Neural progenitor cell (in vitro differentiated cells): ENCODE data around the gene WBP1L. TPM values are rescaled to one million over a fixed set of nuclear protein-coding genes. Genes with fewer than 3 reads are reported as not detected.

ENCODE experiments used
- DNase-seq: peaks from one replicate; pipeline ENCODE4 v3.0.0-alpha.2; 2016; ENCODE audit warnings: low spot score
- H2AFZ ChIP-seq: fragments of 200-600 bp; sonication (generic); replicated peaks from 2 replicates; pipeline ENCODE4 v1.6.1; 2016; ENCODE audit warnings: antibody characterized with exemption
- H3F3A ChIP-seq: fragments of 200-600 bp; sonication (generic); 2 replicates; pipeline ENCODE4 v1.6.1; 2016; ENCODE audit warnings: antibody characterized with exemption, low read depth
- H3K27ac ChIP-seq: fragments of 200-600 bp; sonication (generic); 2 replicates; pipeline ENCODE4 v1.5.1; 2016; ENCODE audit warnings: mild to moderate bottlenecking
- H3K27me3 ChIP-seq: fragments of 200-600 bp; sonication (generic); 2 replicates; pipeline ENCODE4 v1.6.1; 2016; ENCODE audit warnings: mild to moderate bottlenecking, moderate library complexity
- H3K36me3 ChIP-seq: fragments of 200-600 bp; sonication (generic); 2 replicates; pipeline ENCODE4 v1.5.1; 2016
- H3K4me1 ChIP-seq: fragments of 200-600 bp; sonication (generic); 2 replicates; pipeline ENCODE4 v1.6.1; 2016; ENCODE audit warnings: mixed run types
- H3K4me2 ChIP-seq: fragments of 200-600 bp; sonication (generic); 2 replicates; pipeline ENCODE4 v1.6.1; 2016
- H3K4me3 ChIP-seq: fragments of 200-600 bp; sonication (generic); 2 replicates; pipeline ENCODE4 v1.5.1; 2016
- H3K79me2 ChIP-seq: fragments of 200-600 bp; sonication (generic); 2 replicates; pipeline ENCODE4 v1.6.1; 2016; ENCODE audit warnings: low read depth
- H3K9ac ChIP-seq: fragments of 200-600 bp; sonication (generic); 2 replicates; pipeline ENCODE4 v1.6.1; 2016
- H3K9me3 ChIP-seq: fragments of 200-600 bp; sonication (generic); 2 replicates; pipeline ENCODE4 v1.5.1; 2016; ENCODE audit warnings: low read depth
- H4K20me1 ChIP-seq: fragments of 200-600 bp; sonication (generic); 2 replicates; pipeline ENCODE4 v1.6.1; 2016; ENCODE audit warnings: low read depth
- H3K27ac Mint-ChIP-seq: 3 replicates; pipeline ENCODE4 v1.8.0; 2021; ENCODE audit warnings: mixed read lengths
- H3K27me3 Mint-ChIP-seq: 2 replicates; pipeline ENCODE4 v1.8.0; 2022; ENCODE audit warnings: low read depth, mild to moderate bottlenecking, inconsistent platforms, moderate library complexity, mixed read lengths; ENCODE audit not compliant: insufficient read depth
- H3K36me3 Mint-ChIP-seq: 3 replicates; pipeline ENCODE4 v1.8.0; 2021; ENCODE audit warnings: mixed read lengths
- H3K4me1 Mint-ChIP-seq: 3 replicates; pipeline ENCODE4 v1.8.0; 2021; ENCODE audit warnings: mixed read lengths
- H3K4me3 Mint-ChIP-seq: 3 replicates; pipeline ENCODE4 v1.8.0; 2021; ENCODE audit warnings: mild to moderate bottlenecking, moderate library complexity, mixed read lengths
- H3K9me3 Mint-ChIP-seq: 3 replicates; pipeline ENCODE4 v1.8.0; 2020; ENCODE audit warnings: mixed read lengths
- EZH2 ChIP-seq: fragments of 200-600 bp; sonication (generic); IDR thresholded peaks from 2 replicates; pipeline ENCODE4 v1.6.1; 2017; ENCODE audit warnings: antibody characterized with exemption, mild to moderate bottlenecking, moderate library complexity
- EZH2phosphoT487 ChIP-seq: fragments of 200-600 bp; sonication (generic); IDR thresholded peaks from 2 replicates; pipeline ENCODE4 v1.6.1; 2017; ENCODE audit warnings: antibody characterized with exemption
- total RNA-seq: library from RNA; depleted of rRNA; stranded (reverse); fragments of >200 nt; gene quantifications from 2 replicates; pipeline ENCODE4 v1.2.3, GENCODE V29; 2015; ENCODE audit warnings: low replicate concordance
- TF ChIP-seq, protein P1 (sequence below): fragments of 200-600 bp; sonication (generic); IDR thresholded peaks from 2 replicates; pipeline ENCODE4 v1.5.1; 2017; ENCODE audit warnings: antibody characterized with exemption, mild to moderate bottlenecking

WBP1L gene
- total RNA-seq, 1 donor from 2014 or later = 21.1 TPM

DNA sequence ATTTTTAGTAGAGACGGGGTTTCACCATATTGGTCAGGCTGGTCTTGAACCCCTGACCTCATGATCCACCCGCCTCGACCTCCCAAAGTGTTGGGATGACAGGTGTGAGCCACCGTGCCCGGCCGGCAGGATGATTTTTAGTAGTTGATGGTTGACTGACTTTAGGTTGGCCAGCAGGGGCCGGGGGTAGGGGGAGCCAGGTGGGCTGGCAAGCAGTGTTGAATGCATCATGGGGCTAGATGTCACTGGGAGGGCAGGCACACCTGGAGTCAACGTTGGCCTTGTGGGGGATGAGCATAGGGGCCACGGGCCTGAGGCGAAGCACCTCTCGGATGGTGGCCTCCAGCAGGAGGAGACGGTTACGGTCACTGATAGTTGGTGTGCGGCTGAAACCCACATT is 88.5 kb downstream of the WBP1L start:
- Histone ChIP-seq H3K79me2 (no peaks in the 10 kb centered on the region), H3F3A (no peaks in the 10 kb centered on the region), H3K4me2 (no peak overlapping the region), H3K4me1 (no peaks in the 10 kb centered on the region), H3K27ac (no peak overlapping the region), H3K36me3 (no peaks in the 10 kb centered on the region), H3K9me3 (no peaks in the 10 kb centered on the region), H3K9ac (no peak overlapping the region), H4K20me1 (no peaks in the 10 kb centered on the region), H3K27me3 (no peaks in the 10 kb centered on the region), H2AFZ (no peak overlapping the region), H3K4me3 (no peak overlapping the region)
- no peak overlapping the region for H3K4me3 Mint-ChIP-seq
- H3K4me1 Mint-ChIP-seq = peaks cover 7% of the 10 kb centered on the region
- no peaks in the 10 kb centered on the region for H3K36me3 Mint-ChIP-seq
- peaks cover 2% of the 10 kb centered on the region for H3K9me3 Mint-ChIP-seq
- TF ChIP-seq EZH2 (no peak), EZH2phosphoT487 (no peak)
- TF ChIP-seq, protein P1, sequence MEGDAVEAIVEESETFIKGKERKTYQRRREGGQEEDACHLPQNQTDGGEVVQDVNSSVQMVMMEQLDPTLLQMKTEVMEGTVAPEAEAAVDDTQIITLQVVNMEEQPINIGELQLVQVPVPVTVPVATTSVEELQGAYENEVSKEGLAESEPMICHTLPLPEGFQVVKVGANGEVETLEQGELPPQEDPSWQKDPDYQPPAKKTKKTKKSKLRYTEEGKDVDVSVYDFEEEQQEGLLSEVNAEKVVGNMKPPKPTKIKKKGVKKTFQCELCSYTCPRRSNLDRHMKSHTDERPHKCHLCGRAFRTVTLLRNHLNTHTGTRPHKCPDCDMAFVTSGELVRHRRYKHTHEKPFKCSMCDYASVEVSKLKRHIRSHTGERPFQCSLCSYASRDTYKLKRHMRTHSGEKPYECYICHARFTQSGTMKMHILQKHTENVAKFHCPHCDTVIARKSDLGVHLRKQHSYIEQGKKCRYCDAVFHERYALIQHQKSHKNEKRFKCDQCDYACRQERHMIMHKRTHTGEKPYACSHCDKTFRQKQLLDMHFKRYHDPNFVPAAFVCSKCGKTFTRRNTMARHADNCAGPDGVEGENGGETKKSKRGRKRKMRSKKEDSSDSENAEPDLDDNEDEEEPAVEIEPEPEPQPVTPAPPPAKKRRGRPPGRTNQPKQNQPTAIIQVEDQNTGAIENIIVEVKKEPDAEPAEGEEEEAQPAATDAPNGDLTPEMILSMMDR = no peak
- DNase-seq = no peak
- H3K27me3 Mint-ChIP-seq = peaks cover 2% of the 10 kb centered on the region
- no peak overlapping the region for H3K27ac Mint-ChIP-seq

DNA sequence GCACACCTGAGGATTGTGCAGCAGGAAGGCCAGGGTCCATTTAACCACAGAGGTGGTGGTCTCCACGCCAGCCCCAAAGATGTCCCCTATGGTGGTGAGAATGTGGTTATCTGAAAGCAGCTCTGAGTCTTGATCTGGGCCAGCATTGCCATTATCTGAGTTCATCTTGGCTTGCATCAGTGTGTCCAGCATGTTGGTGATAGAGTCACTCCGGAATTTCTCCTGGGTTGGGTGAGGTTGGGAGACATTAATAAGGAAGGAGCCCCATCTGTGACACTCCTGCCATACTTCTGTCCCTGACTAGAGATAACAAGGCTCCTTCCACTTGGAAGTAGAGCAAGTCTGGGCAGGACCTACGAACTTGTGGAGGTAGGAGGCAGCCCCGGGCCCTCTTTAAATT is 89.2 kb downstream of the WBP1L start:
- DNase-seq = no peak
- no peaks in the 10 kb centered on the region for H3K27me3 ChIP-seq
- Mint-ChIP-seq H3K9me3 (peaks cover 9% of the 10 kb centered on the region), H3K4me3 (no peak overlapping the region), H3K36me3 (no peaks in the 10 kb centered on the region), H3K4me1 (peaks cover 7% of the 10 kb centered on the region), H3K27ac (no peak overlapping the region), H3K27me3 (peaks cover 4% of the 10 kb centered on the region)
- H3F3A ChIP-seq = no peaks in the 10 kb centered on the region
- H3K4me3 ChIP-seq = no peak overlapping the region
- no peaks in the 10 kb centered on the region for H4K20me1 ChIP-seq
- H2AFZ ChIP-seq = no peak overlapping the region
- TF ChIP-seq EZH2phosphoT487 (no peak), EZH2 (no peak)
- TF ChIP-seq, protein P1 = no peak
- no peaks in the 10 kb centered on the region for H3K9me3 ChIP-seq
- H3K4me2 ChIP-seq = no peak overlapping the region
- no peaks in the 10 kb centered on the region for H3K4me1 ChIP-seq
- no peak overlapping the region for H3K27ac ChIP-seq
- H3K9ac ChIP-seq = no peak overlapping the region
- H3K36me3 ChIP-seq = no peaks in the 10 kb centered on the region
- H3K79me2 ChIP-seq = no peaks in the 10 kb centered on the region

DNA sequence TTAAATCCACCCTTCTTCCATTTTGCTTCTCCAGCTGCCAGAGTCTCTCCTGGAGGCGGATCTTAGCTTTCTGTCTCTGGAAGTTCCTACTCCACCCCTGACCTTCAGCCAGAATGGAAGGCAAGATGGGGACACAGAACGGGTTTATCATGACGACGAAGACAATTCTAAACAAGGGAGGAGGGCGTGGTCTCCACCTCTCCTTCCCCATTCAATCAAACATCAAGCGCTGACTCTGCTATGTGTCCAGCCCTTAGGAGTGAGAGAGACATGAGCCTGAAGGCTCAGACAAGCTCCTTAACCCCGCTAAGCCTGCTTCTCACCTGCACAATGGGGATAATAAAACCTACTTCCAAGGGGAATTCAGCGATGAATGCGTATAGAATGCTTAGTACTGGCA is 90.4 kb downstream of the WBP1L start:
- Histone ChIP-seq H4K20me1 (no peaks in the 10 kb centered on the region), H3K4me1 (no peaks in the 10 kb centered on the region), H3K27ac (no peak overlapping the region), H3K9me3 (no peaks in the 10 kb centered on the region), H3K4me2 (no peak overlapping the region), H3F3A (no peaks in the 10 kb centered on the region), H2AFZ (no peak overlapping the region), H3K36me3 (no peaks in the 10 kb centered on the region), H3K9ac (no peak overlapping the region), H3K4me3 (no peak overlapping the region), H3K79me2 (no peaks in the 10 kb centered on the region), H3K27me3 (no peaks in the 10 kb centered on the region)
- no peaks in the 10 kb centered on the region for H3K36me3 Mint-ChIP-seq
- DNase-seq = no peak
- no peak overlapping the region for H3K4me3 Mint-ChIP-seq
- TF ChIP-seq, protein P1 = no peak
- H3K9me3 Mint-ChIP-seq = peaks cover 15% of the 10 kb centered on the region
- no peak overlapping the region for H3K27ac Mint-ChIP-seq
- peaks cover 6% of the 10 kb centered on the region for H3K27me3 Mint-ChIP-seq
- H3K4me1 Mint-ChIP-seq = peaks cover 6% of the 10 kb centered on the region
